ENCODE results near the gene SH3BGRL3.

SH3BGRL3 gene

DNA sequence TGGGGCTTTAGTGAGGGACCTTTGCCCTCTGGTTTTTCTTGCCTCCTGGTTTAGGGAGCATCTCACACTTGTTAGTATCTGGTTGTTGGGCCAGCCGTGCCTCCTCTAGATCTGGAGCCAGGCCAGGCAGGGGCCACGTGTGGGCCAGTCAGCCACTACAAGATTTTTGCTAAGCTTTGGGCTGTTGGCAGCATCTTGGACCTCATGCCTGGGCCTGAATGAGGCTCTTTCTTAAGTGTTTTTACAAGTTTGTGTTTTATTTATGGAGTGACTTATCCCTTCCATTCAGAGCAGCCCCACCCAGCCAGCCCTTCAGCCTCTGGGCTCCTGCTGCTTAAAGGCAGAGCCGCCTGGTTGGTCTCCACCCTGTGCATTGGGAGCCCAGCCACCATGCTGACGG lies 1.6 kb upstream of the SH3BGRL3 start:
- DNase-seq: peak; percentile 27

DNA sequence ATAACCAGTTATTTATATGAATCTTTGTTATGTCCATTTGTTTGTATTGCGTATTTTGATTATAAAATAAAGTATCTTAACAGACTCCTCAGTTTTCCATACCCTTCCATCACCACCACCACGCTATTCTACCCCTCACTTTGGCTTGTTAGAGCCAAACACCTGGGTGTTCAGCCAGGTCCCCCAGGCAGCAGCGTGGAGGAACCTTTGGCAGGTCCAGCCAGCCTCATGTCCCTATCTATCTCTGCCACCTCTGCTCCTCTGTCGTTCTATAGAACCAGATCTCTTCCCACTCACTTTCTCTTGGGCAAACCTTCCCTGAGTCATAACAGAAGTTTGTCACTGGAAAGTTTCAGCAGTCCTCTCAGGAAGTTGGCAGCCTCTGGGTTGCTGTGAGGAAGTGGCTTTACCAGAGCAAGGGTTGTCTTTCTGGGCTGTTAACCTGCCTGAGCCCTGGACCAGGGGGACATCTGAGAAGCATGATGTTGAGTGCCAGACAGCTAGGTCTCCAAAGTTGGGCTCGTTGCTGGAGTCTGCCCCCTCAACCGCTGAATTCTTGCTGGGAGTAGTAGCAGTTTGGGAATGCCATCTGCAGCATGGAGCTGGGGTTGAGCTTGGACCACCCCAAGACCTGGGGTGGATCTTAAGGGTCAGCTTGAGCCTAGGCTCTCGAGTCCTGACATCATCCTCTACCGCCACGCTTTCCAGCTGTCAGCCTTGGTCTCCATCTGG lies 996 bp upstream of the SH3BGRL3 start:
- DNase-seq: no peak

DNA sequence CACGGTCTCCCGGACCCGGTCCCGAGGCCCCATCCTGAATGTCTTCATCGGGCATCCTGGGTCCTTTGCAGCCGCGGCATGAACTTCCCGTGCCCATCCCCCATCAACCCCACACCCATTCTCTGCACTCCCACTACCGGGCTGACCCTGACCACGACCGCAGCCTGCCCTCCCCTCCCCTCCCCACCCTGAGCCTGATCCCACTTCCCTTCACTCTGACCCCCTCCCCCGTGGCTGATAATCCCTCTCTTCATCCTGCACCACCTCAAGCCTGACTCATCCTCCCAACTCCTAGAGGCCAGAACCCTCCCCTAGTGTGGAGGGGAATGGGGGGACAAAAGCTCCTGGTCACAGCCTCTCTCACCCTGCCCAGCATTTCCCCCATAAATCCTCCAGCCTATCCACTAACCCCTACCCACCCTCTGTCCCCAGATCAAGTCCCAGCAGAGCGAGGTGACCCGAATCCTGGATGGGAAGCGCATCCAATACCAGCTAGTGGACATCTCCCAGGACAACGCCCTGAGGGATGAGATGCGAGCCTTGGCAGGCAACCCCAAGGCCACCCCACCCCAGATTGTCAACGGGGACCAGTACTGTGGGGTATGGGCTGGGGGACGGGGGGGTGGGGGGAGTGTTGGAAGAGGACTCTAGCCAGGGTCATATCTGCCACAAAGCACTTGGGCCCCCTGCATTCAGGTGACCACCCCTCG lies 602 bp downstream of the SH3BGRL3 start:
- DNase-seq: no peak

DNA sequence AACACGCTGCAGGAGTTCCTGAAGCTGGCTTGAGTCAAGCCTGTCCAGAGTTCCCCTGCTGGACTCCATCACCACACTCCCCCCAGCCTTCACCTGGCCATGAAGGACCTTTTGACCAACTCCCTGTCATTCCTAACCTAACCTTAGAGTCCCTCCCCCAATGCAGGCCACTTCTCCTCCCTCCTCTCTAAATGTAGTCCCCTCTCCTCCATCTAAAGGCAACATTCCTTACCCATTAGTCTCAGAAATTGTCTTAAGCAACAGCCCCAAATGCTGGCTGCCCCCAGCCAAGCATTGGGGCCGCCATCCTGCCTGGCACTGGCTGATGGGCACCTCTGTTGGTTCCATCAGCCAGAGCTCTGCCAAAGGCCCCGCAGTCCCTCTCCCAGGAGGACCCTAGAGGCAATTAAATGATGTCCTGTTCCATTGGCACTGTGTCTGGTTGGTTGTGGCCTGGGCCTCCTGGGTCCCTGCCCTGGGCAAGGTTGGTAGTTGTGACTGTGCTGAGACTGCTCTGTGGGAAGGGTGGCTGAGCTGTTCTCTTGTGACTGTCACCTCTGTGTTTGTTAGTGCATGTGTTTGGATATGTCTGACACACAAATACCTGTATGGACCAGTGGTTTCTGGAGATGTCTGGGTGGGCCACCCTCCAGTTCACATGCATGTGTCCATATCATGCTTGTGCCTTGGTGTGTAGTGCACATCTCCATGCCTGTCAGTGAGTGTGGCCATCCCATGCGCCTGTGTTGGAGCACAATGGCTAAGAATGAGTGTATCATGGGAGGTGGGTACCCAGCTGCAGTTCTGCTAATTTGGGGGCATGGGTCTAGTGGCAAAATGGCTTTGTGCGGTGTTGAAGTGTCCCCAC lies 1.4 kb downstream of the SH3BGRL3 start:
- DNase-seq: no peak

DNA sequence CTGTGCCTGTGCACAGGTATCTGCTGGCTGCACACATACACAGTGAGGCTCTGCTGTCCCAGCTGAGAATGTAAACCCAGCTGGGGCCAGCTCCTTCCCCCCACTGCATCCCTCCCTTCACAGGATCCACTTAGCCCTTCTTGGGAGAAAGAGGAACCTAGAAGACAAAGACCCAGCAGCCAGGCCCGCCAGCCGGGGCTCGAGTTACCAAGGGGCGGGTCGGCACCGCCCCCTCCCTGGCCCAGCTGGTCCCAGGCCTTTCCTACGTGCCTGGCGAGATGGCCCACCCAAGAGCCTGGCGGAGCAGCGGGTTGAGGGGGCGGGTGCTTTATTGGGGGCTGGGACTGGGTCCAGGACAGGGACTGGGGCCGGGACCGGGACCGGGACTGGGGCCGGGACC lies 2.1 kb downstream of the SH3BGRL3 start:
- no peak for DNase-seq

DNA sequence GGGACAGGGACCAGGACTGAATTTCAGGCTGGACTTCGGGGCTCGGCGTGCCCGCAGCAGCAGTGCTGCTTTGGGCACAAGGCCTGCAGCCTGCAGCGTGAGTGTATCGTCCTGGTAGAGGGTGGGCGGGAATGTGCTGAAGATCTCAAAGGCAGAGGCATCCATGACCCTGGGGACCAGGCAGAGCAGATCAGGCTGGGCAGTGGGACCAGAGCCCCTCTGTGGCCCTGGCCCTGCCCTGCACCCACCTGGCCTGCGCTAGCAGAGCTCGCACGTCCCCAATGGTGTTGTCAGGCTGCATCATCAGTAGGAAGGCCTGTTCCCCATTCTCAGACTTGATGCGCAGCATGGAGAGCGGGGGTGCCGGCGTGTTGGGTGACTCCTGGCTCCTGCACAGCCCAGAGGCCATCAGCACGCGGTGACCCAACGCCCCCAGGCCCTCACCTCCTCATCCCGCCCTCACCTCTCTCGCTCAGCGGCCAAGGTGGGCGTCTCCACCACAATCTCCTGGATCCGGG lies 2.6 kb downstream of the SH3BGRL3 start:
- DNase-seq: no peak

DNA sequence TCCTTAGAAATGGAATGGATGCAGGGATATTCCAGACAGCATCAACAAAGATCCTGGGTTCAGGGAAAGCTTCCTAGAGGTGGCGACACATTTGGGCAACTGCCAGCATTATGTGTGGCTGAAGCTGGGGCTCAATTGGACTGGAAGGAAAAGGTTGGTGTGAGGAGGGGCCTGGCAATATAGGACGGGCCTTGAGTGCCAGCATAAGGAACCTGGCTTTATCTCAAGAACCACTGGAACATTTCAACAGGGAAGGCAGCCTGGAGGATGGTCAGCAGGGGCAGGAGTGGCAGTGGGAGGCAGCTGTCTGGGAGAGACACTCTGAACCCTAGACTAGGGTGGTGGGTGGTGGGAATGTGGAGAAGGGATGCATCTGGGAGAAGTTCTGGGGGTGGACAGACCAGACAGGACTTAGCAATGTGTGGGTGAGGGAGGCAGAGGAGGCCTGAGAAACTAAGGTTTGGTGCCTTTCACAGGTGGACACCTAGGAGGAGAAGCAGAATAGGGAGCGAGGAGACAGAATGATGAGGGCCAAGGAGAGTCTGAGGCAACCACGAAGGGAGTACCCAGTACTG lies 3.5 kb downstream of the SH3BGRL3 start:
- DNase-seq: no peak

DNA sequence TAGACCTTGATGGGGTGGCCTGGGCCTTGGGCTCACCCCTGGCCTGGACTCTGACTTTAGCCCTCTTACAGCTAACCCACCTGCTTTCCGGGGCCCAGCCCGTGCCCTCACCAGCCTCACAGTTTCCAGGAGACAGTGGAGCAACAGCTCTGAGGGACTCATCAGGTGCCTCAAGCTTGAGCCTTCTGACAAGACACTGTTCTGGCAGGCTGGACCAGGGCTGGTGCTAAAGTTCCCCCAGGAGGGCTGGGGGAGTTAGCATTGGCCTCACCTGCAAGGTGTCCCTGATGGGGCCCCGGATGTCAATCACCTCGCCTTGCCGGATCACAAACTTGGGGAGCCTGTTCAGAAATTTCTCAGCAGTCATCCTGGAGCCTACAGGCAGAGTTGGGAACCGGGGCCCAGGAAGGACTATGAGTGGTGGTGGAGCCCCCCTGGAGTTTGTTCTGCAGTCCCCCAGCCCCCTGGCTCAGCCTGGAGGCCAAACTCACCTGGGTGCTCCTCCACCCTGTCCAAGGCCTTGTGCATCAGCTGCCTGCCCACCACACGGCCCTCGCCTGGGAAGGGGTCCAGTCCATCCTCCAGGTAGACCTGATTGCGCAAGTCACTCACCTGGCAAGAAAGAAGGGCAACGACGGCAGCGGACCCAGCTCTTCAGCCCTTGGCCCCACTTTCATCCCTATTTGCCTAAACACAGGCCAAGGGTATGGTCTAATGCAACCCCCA lies 4.1 kb downstream of the SH3BGRL3 start:
- DNase-seq: no peak

DNA sequence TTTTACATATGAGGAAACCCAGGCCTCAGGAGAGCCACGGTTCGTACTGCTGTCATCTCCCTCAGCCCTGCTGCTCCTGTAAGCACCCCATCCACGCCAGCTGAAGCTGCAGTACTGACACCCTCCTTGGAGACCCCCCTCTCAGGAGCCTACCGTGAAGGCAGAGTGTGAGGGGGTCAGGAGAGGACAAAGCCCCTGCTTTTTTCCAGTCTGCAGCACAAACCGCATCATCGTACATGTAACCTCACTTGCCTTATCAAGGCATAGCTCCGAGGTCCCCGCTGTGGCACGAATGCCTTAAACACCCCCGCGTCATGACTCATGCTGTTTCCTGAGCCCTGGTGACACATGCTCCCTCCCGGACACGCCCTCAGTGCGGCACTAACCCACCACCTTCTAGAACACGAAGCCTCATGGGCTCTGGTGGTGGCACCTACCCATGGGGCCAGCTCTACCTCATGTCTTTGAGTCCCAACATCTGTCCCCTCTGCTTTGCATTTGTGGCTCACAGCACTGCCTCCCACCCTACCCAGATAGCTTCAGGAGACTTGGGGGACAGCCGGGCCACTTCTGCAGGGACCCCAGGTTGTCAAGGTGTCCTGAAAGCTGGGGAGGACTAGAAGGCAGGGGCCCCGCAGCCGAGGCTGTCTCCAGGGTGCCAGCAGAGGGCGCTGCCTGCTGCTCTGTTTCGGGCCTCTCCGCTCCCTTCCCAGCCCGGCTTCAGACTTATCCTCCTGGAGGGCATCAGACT lies 4.9 kb downstream of the SH3BGRL3 start:
- DNase-seq: peak; percentile 65

DNA sequence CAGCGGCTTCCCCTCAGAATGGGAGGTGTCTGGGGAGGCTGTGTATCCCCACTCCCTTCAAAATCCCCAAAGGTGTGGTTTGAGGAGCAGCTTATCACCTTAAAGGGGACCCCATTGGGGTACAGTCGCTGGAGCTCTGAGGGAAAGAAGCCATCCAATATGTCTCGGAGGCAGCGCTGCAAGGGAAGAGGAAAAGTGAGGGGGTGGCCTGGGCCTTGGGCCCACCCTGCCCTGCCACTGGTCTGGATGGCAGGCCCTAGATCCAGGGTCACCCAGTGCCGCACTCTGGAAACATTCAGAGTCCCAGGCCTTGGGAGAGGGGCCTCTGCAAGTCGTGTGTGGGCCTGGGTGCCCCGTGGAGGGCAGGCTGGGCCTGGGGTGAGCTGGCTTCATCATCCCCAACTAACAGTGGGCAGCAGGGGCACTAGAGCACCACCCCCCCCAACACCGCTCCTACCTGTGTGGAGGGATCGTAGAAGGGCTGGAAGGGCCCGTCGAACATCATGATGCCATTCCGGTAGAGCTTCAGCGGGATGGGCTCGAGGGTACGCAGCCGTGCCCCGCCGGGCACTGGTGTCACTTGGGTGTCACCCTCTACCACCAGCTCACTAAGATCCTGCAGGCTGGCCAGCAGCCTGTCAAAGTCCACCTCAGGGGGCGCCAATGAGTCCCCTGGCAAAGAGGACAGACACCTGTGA lies 5.6 kb downstream of the SH3BGRL3 start:
- no peak for DNase-seq

DNA sequence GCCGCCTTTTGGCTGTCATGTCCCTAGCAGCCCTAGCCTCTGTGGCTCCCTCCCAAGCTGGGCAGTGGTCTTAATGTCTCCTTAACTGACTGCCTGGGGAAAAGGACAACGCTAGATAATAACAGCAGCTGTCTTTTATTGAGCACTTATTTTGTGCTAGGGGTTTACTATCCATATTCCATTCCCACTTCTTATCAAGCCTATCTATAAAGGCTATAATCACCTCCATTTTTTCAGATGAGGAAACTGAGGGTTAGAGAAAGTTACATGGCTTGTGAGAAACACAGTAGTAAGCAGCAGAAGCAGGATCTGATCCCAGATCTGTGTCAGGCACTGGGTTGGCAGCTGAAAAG lies 6.2 kb downstream of the SH3BGRL3 start:
- no peak for DNase-seq

DNA sequence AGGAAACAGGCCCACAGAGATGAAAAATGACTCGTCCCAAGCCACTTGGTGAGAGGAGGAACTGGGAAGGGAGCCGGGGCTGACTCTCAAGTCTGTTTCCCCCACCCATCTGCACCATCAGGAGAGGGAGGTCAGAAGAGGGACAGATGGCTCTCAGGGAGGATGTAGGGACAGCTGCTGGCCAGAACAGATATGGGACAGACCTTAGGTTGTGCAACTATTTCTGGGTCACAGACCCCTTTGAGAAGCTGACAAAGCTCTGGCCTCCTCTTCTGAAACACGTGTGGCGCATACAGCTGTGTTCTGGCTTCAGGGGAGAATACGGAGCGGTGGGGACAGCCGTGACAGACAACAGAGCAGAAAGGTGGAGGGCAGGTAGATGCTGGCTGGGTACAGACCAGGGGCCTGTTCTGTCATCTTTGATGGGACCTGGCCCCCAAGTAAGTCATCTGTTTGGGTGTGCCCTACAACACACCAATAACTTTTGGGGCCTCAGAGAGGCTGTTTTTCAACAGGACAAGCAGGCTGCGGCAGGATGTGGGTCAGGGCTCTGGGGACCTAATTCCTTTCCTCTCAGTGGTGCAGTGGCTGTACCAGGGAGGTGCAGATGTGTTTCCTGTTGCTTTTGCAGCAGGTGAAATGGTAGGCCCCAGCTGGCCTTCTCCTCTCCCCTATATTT lies 7.3 kb downstream of the SH3BGRL3 start:
- no peak for DNase-seq

DNA sequence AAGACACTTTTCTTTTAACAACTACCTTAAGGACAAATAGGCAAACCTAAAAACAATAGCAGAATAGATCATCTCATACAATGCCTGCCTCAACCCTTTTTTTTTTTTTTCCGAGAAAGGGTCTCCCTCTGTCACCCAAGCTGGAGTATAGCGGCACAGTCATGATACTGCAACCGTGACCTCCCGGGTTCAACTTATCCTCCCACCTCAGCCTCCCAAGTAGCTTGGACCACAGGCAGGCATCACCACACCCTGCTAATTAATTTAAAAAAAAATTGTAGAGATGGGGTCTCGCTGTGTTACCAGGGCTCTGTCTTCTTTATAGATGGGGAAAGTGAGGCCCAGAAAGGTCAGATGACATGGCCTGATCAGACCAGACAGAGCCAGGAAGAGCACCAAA lies 7.9 kb downstream of the SH3BGRL3 start:
- DNase-seq: no peak

DNA sequence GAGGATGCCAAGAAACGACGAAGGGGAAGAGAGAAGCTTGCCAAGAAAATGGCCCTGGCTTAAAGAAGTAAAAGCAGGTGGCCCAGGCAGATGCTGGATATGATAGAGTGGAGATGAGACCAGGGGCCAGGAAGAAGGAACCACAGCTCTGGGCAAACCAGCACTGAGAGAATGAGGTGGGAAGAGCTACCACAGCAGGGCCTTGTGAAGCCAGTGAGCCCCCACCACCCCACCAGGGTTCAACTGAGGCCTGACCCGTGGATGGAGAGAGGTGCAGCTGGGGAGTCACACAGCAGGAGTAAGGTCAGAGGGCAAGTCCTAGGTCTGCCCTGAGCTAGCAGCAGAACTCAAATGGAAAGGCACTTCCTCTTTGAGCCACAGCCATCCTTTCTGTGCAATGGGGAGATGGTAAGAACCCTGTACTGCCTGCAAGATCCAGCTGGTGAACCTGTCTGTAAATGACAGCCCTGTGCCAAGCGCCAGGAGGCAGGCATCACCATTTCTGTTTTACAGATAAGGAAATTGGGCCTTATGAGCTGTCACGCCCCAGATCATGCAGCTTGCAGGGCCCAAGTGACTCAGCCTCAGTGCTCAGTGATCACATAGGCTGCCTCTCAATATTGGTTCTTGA lies 8.5 kb downstream of the SH3BGRL3 start:
- DNase-seq: no peak

DNA sequence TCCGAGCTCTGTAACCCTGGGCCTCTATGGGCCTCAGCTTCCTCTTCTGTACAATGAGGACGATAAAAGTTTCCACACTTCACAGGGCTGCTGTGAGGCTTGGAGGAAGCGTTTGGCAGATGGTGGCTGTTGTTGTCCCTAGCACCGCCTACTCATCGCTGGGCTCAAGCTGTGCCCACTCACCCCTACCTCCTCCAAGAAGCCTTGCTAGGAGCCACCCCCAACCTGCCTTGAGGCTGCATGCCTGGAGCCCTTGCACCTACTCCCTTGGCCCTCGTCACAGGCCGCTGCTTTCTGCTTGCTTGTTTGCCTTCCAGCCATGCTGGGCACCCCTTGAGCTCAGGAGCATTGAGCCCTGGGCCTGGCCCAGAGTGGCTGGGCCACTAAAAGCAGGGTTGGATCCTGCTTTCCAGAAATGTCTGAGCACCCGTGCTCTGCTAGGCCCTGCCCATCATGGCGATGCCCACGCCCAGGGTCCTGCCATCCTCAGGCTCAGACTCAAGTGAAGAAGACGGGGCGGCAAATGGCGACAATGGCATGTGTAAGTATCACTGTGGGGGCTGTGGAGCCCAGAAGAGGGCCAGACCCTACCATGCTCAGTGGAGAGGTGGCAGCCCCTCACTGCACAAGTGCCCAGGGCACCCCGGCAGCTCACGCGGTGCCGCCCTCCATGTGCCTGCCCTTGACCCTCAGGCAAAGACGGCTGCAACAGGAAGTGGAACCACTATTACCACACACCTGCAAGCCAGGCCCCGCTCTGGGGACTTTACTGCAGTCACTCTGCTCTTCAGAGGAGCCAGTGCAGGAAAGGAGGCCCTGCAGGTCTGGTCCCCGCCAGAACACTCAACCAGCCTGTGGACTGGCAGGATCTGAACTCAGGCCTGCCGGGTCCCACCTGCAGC lies 9.5 kb downstream of the SH3BGRL3 start:
- DNase-seq: no peak

DNA sequence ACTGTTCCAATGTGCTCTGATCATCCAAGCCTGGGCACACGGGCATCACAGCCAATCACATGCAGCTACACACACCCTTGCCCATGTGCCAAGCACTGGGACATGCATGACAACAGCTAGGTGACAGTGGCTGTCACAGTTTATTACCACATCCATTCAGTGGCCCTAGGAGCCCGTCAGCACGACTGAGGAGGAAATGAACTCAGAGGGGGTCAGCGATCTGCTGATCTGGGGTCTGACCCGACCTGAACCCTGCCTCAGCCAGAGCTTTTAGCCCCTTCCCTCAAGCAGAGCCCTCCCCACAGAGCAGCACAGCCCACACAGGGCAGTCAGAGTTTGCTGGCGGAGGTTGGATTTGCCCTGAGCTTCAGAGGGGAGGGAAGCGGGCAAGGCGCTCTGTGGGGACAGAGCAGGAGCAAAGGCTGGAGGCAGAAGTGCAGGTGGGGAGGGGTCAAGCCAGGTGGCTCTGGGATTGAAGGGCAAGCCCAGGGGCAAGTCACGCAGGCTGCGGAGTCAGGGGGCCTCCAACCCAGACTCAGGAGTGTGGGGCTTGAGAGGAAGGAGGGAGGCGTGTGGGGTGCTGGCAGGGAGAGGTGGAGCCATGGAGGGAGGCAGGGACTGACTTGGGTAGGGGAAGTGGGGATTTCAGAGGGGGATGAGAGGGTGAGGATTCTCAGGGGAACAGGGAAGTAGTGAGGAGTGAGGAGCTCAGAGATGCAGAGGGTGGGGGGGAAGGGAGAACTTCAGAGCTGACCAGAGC lies 10.4 kb downstream of the SH3BGRL3 start:
- no peak for DNase-seq

DNA sequence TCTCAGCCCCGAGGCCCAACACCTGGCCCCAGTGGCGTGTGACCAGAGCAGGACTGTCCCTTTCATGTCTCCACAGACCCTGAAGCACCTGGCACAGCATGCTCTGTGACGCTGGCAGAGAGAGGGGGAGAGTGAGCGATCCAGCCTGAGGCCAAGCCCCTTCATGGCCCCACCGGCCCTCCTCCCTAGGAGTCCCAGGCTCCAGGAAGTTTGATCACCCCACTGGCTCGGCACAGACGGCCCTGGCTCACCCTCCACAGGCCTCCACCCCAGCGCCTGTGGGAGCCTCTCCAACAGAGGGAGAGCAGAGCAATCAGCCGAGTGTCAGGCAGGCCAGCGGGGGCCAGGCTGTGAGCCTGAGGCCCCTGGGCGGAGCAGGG lies 11.0 kb downstream of the SH3BGRL3 start:
- DNase-seq: no peak

DNA sequence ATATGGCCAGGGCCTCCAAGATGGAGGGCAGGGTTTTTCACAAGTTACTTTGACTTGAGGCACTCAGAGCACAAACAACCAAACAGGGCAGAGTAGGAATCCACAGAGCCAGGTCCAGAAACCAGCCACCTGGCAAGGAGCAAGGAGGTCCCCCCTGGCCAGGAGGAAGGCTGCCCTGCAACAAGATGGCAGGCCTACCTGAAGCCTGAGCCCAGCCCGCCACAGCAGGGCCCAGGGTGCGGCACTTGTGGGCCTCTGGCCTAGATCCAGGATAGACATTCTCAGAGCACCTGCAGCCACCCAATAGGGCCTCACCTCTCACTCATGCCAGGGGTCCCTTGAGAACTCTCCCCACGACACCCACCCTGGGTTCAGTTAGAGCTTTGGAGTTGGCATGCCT lies 11.5 kb downstream of the SH3BGRL3 start:
- DNase-seq: no peak

All from GOT3 (cell line).